ENCODE measurements around the gene MRPS24. TPM values are rescaled to one million over a fixed set of nuclear protein-coding genes. Genes with fewer than 3 reads are reported as not detected.

MRPS24 gene
- total and polyA plus RNA-seq, 2 of the 13 experiments (the other 11 are each of a cell fraction or from before 2014, with no cell fraction given), result 135 to 162 TPM

- no peak; the same call in 1 of the 2 replicates for TF ChIP-seq YEATS4 (CRISPR knock-in tag; IDR thresholded peaks at IDR 0.05; ENCODE audit: borderline replicate concordance)
- no peak for TF ChIP-seq GLMP (CRISPR knock-in tag; IDR thresholded peaks at IDR 0.05; ENCODE audit: borderline replicate concordance)
- TF ChIP-seq ZNF264 (CRISPR knock-in tag; IDR thresholded peaks at IDR 0.05), result no peak
- peak; percentile 60 for TF ChIP-seq AGO2 (optimal IDR thresholded peaks at IDR 0.05; ENCODE audit: low read depth, low read length)
- TF ChIP-seq NAIF1 (CRISPR knock-in tag; IDR thresholded peaks at IDR 0.05; ENCODE audit: borderline replicate concordance), result no peak
- TF ChIP-seq TRIM24 (CRISPR knock-in tag; IDR thresholded peaks at IDR 0.05), result no peak
- 0 out of 2 replicates have a peak, but pooled peaks have one; percentile 76 for TF ChIP-seq ZNF329 (CRISPR knock-in tag; IDR thresholded peaks at IDR 0.05; ENCODE audit: low read depth)
- TF ChIP-seq ZNF350 (CRISPR knock-in tag; IDR thresholded peaks at IDR 0.05; ENCODE audit: borderline replicate concordance, low read depth), result peak; percentile 73
- peak; percentile 90 for TF ChIP-seq CBFB (CRISPR knock-in tag; IDR thresholded peaks at IDR 0.05)
- peak; percentile 47; the same call in 1 of the 2 replicates for TF ChIP-seq ZNF792 (CRISPR knock-in tag; IDR thresholded peaks at IDR 0.05)
- no peak for TF ChIP-seq GMEB2 (CRISPR knock-in tag; IDR thresholded peaks at IDR 0.05; ENCODE audit: low read depth)
- peak; percentile 75; the same call in 1 of the 2 replicates for TF ChIP-seq ZHX2 (IDR thresholded peaks at IDR 0.05; ENCODE audit: low read depth)
- TF ChIP-seq ZHX2 (CRISPR knock-in tag; IDR thresholded peaks at IDR 0.05; ENCODE audit: borderline replicate concordance), result no peak
- peak; percentile 77; the same call in 1 of the 2 replicates for TF ChIP-seq TOE1 (CRISPR knock-in tag; IDR thresholded peaks at IDR 0.05)
- no peak for TF ChIP-seq ZNF33B (CRISPR knock-in tag; IDR thresholded peaks at IDR 0.05)
- 0 out of 2 replicates have a peak, but pooled peaks have one; percentile 46 for TF ChIP-seq MYNN (CRISPR knock-in tag; IDR thresholded peaks at IDR 0.05; ENCODE audit: low read depth)
- TF ChIP-seq ZNF724P (CRISPR knock-in tag; IDR thresholded peaks at IDR 0.05; ENCODE audit: borderline replicate concordance), result peak; percentile 22; the same call in 1 of the 2 replicates
- TF ChIP-seq KDM2A (CRISPR knock-in tag; IDR thresholded peaks at IDR 0.05; ENCODE audit: borderline replicate concordance, low read depth), result peak; percentile 93
Observed at GRCh38 chr7:43869006-43869866, at the start of gene MRPS24 (continued).

Data from HepG2 (cell line).